ENCODE data around the gene FAM20B. TPM values are rescaled to one million over a fixed set of nuclear protein-coding genes. Genes with fewer than 3 reads are reported as not detected.

FAM20B gene
- total and polyA plus RNA-seq, 8 donors = 32.8 to 37.2 (median 35.8) TPM

GRCh38 chr1:179107706-179108629 lies 82.3 kb downstream of the FAM20B start:
- H3K4me1 ChIP-seq = no peaks in the 10 kb centered on the region
- DNase-seq (no peak), ATAC-seq (no peak)
- H3K4me3 ChIP-seq = no peak overlapping the region
- H3K36me3 ChIP-seq = peaks cover 0 to 67% of the 10 kb centered on the region in 2 donors
- intact Hi-C loops (cut with DNase I) = no loop called here
- no peak for TF ChIP-seq CTCF (IDR thresholded peaks at IDR 0.05)
- no peak overlapping the region for H3K27ac ChIP-seq
- H3K9me3 ChIP-seq = no peaks in the 10 kb centered on the region
- no peaks in the 10 kb centered on the region for H3K27me3 ChIP-seq

- intact Hi-C loops (cut with DNase I) = no loop called here
- no peaks in the 10 kb centered on the region for H3K27me3 ChIP-seq
- H3K4me1 ChIP-seq = no peaks in the 10 kb centered on the region
- H3K9me3 ChIP-seq = no peaks in the 10 kb centered on the region
- TF ChIP-seq CTCF (IDR thresholded peaks at IDR 0.05) = no peak
- no peak for DNase-seq
- no peak overlapping the region for H3K4me3 ChIP-seq
- no peak overlapping the region for H3K27ac ChIP-seq
- no peak for ATAC-seq
- H3K36me3 ChIP-seq = peaks cover 0 to 74% of the 10 kb centered on the region in 2 donors
These were observed 83.0 kb downstream of the FAM20B start for GRCh38 chr1:179108644-179109043.

- Histone ChIP-seq H3K27me3 (no peaks in the 10 kb centered on the region), H3K36me3 (peaks cover 0 to 98% of the 10 kb centered on the region in 2 donors), H3K4me3 (no peak overlapping the region), H3K9me3 (no peaks in the 10 kb centered on the region), H3K4me1 (no peaks in the 10 kb centered on the region), H3K27ac (no peak overlapping the region)
- TF ChIP-seq CTCF (IDR thresholded peaks at IDR 0.05) = no peak
- intact Hi-C loops (cut with DNase I) = no loop called here
- no peak for DNase-seq
- no peak for ATAC-seq
These were observed 89.5 kb downstream of the FAM20B start for GRCh38 chr1:179115181-179115580.

- intact Hi-C loops (cut with DNase I) = no loop called here
- TF ChIP-seq CTCF (IDR thresholded peaks at IDR 0.05) = no peak
- Histone ChIP-seq H3K27ac (no peak overlapping the region), H3K4me1 (no peaks in the 10 kb centered on the region), H3K4me3 (no peak overlapping the region), H3K27me3 (no peaks in the 10 kb centered on the region), H3K9me3 (no peaks in the 10 kb centered on the region), H3K36me3 (peaks cover 0 to 84% of the 10 kb centered on the region in 2 donors)
- no peak for DNase-seq
- no peak for ATAC-seq
These were observed 93.8 kb downstream of the FAM20B start for GRCh38 chr1:179119513-179119912.

GRCh38 chr1:179120736-179121135 lies 95.0 kb downstream of the FAM20B start:
- DNase-seq (no peak), ATAC-seq (no peak)
- Histone ChIP-seq H3K27me3 (no peaks in the 10 kb centered on the region), H3K36me3 (peaks cover 0 to 74% of the 10 kb centered on the region in 2 donors), H3K4me1 (no peaks in the 10 kb centered on the region), H3K27ac (no peak overlapping the region), H3K4me3 (no peak overlapping the region), H3K9me3 (no peaks in the 10 kb centered on the region)
- no peak for TF ChIP-seq CTCF (IDR thresholded peaks at IDR 0.05)
- intact Hi-C loops (cut with DNase I) = loop anchor here in 1 of 2 donors (5.0 kb wide), 1 partner anchor 72 kb away; no protein-coding TSS in a partner anchor
